Measurements from ENCODE around the gene FXYD7. TPM values are rescaled to one million over a fixed set of nuclear protein-coding genes. Genes with fewer than 3 reads are reported as not detected.

The FXYD7 gene
- total and polyA plus RNA-seq, 2 donors (not counting 1 experiment from before 2014, with no cell fraction given) = not detected

- TF ChIP-seq, protein P1, sequence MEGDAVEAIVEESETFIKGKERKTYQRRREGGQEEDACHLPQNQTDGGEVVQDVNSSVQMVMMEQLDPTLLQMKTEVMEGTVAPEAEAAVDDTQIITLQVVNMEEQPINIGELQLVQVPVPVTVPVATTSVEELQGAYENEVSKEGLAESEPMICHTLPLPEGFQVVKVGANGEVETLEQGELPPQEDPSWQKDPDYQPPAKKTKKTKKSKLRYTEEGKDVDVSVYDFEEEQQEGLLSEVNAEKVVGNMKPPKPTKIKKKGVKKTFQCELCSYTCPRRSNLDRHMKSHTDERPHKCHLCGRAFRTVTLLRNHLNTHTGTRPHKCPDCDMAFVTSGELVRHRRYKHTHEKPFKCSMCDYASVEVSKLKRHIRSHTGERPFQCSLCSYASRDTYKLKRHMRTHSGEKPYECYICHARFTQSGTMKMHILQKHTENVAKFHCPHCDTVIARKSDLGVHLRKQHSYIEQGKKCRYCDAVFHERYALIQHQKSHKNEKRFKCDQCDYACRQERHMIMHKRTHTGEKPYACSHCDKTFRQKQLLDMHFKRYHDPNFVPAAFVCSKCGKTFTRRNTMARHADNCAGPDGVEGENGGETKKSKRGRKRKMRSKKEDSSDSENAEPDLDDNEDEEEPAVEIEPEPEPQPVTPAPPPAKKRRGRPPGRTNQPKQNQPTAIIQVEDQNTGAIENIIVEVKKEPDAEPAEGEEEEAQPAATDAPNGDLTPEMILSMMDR (conservative IDR thresholded peaks at IDR 0.05 in 1 of 2, IDR thresholded peaks at IDR 0.05 in 1 of 2; ENCODE audit: low read depth in 1 of 2, low read length in 2 of 2) = no peak
- no peak for TF ChIP-seq EZH2 (IDR thresholded peaks at IDR 0.05; ENCODE audit: low read length, missing control alignments)
- H4K20me1 ChIP-seq (ENCODE audit: control insufficient read depth, extremely low read depth, insufficient read depth, low read length) = no peaks in the 10 kb centered on the region
- H3K27me3 ChIP-seq (ENCODE audit: control insufficient read depth, insufficient read depth, low read length) = no peaks in the 10 kb centered on the region
- H3K9ac ChIP-seq (ENCODE audit: insufficient read depth, low read length) = no peak overlapping the region
- no peak overlapping the region for H3K4me2 ChIP-seq (ENCODE audit: extremely low read depth, insufficient read depth, low read length)
- peaks cover 16% of the 10 kb centered on the region for H3K36me3 ChIP-seq (ENCODE audit: control insufficient read depth, insufficient read depth, low read length)
- no peaks in the 10 kb centered on the region for H3K79me2 ChIP-seq (ENCODE audit: control insufficient read depth, insufficient read depth, low read length)
- no peak overlapping the region for H2AFZ ChIP-seq (ENCODE audit: low read length)
- DNase-seq (ENCODE audit: low read depth in 2 of 2) = no peak
- no peak overlapping the region for H3K27ac ChIP-seq (ENCODE audit: insufficient read depth, low read length)
- no peaks in the 10 kb centered on the region for H3K9me3 ChIP-seq (ENCODE audit: control insufficient read depth, insufficient read depth, low read depth, low read length)
- H3K4me1 ChIP-seq (ENCODE audit: control insufficient read depth, extremely low read depth, insufficient read depth, low read length) = no peaks in the 10 kb centered on the region
- H3K4me3 ChIP-seq (replicated peaks in 1 of 4; ENCODE audit: control extremely low read depth in 1 of 4, insufficient read depth in 1 of 4, low read depth in 3 of 4, low read length in 4 of 4) = no peak overlapping the region
Observed at GRCh38 chr19:35169221-35169995, 26.4 kb downstream of the FXYD7 start.

DNA sequence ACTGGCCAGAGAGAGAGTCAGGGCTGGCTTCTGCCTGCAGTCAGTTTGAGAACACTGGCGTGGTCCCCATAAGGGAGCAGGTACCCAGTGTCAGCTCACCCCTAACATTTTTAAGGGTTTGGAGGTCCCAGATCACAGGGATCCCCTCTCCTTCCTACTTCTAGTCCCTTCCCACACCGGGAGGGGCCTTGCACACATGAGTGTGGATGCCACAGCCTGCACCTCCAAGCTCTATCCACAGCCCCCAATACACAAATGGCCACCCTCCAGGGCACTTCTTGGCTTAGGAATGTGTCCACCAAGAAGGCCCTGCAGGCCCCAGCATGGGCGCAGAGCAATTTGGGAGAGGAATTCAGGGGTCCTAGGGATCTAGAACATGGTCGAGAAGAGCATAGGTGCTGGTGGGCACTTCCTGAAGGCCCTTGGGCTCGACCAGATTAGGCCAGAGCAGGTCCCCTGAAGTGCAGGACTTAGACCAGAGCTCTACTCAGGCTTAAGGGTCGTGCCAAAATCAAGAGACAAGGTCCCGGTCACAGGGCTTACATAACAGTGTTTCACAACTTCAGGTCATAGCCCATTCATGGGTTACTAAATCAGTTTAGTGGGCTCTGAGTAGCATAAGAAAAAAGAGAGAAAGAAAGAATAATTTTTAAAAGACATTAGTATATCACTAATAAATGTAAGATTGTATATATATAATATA, 27.5 kb downstream of the FXYD7 start:
- DNase-seq (ENCODE audit: low read depth in 2 of 2) = no peak
- TF ChIP-seq EZH2 (IDR thresholded peaks at IDR 0.05; ENCODE audit: low read length, missing control alignments) = no peak
- TF ChIP-seq, protein P1 (conservative IDR thresholded peaks at IDR 0.05 in 1 of 2, IDR thresholded peaks at IDR 0.05 in 1 of 2; ENCODE audit: low read depth in 1 of 2, low read length in 2 of 2) = no peak
- Histone ChIP-seq H3K36me3 (ENCODE audit: control insufficient read depth, insufficient read depth, low read length) (peaks cover 16% of the 10 kb centered on the region), H3K4me3 (replicated peaks in 1 of 4; ENCODE audit: control extremely low read depth in 1 of 4, insufficient read depth in 1 of 4, low read depth in 3 of 4, low read length in 4 of 4) (no peak overlapping the region), H3K27ac (ENCODE audit: insufficient read depth, low read length) (no peak overlapping the region), H3K79me2 (ENCODE audit: control insufficient read depth, insufficient read depth, low read length) (no peaks in the 10 kb centered on the region), H2AFZ (ENCODE audit: low read length) (no peak overlapping the region), H3K4me2 (ENCODE audit: extremely low read depth, insufficient read depth, low read length) (no peak overlapping the region), H3K9ac (ENCODE audit: insufficient read depth, low read length) (no peak overlapping the region), H3K4me1 (ENCODE audit: control insufficient read depth, extremely low read depth, insufficient read depth, low read length) (no peaks in the 10 kb centered on the region), H3K27me3 (ENCODE audit: control insufficient read depth, insufficient read depth, low read length) (no peaks in the 10 kb centered on the region), H4K20me1 (ENCODE audit: control insufficient read depth, extremely low read depth, insufficient read depth, low read length) (no peaks in the 10 kb centered on the region), H3K9me3 (ENCODE audit: control insufficient read depth, insufficient read depth, low read depth, low read length) (no peaks in the 10 kb centered on the region)

DNA sequence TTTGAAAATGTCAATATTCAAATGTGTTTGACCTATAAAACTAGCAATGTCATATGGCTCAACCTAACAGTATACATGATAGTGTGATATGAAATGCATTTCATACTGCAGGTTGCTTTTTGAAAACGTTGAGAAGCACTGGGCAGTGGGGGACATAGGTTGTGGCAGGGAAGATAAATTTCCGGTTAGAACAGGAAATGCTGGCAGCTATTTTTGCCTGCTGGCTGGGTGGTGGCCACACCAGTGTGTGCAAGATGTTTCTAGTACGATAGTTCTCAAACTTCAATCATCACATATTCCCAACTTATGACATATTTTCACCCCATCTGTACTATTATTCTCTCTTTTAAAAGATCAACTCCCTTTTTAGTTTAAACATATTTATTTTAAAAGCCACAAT, 28.7 kb downstream of the FXYD7 start:
- H2AFZ ChIP-seq (ENCODE audit: low read length) = no peak overlapping the region
- no peaks in the 10 kb centered on the region for H3K27me3 ChIP-seq (ENCODE audit: control insufficient read depth, insufficient read depth, low read length)
- peaks cover 2% of the 10 kb centered on the region for H3K4me1 ChIP-seq (ENCODE audit: control insufficient read depth, extremely low read depth, insufficient read depth, low read length)
- no peaks in the 10 kb centered on the region for H4K20me1 ChIP-seq (ENCODE audit: control insufficient read depth, extremely low read depth, insufficient read depth, low read length)
- H3K36me3 ChIP-seq (ENCODE audit: control insufficient read depth, insufficient read depth, low read length) = peaks cover 6% of the 10 kb centered on the region
- H3K4me2 ChIP-seq (ENCODE audit: extremely low read depth, insufficient read depth, low read length) = no peak overlapping the region
- no peak overlapping the region for H3K4me3 ChIP-seq (replicated peaks in 1 of 4; ENCODE audit: control extremely low read depth in 1 of 4, insufficient read depth in 1 of 4, low read depth in 3 of 4, low read length in 4 of 4)
- no peak overlapping the region for H3K9ac ChIP-seq (ENCODE audit: insufficient read depth, low read length)
- no peak for TF ChIP-seq EZH2 (IDR thresholded peaks at IDR 0.05; ENCODE audit: low read length, missing control alignments)
- TF ChIP-seq, protein P1 (conservative IDR thresholded peaks at IDR 0.05 in 1 of 2, IDR thresholded peaks at IDR 0.05 in 1 of 2; ENCODE audit: low read depth in 1 of 2, low read length in 2 of 2) = no peak
- H3K27ac ChIP-seq (ENCODE audit: insufficient read depth, low read length) = no peak overlapping the region
- DNase-seq (ENCODE audit: low read depth in 2 of 2) = no peak
- no peaks in the 10 kb centered on the region for H3K9me3 ChIP-seq (ENCODE audit: control insufficient read depth, insufficient read depth, low read depth, low read length)
- H3K79me2 ChIP-seq (ENCODE audit: control insufficient read depth, insufficient read depth, low read length) = no peaks in the 10 kb centered on the region

All from fibroblast of lung (primary cell).